Lung (tissue), 12 donors: ENCODE measurements around the gene UVSSA. TPM values are rescaled to one million over a fixed set of nuclear protein-coding genes. Genes with fewer than 3 reads are reported as not detected.

Source experiments
- ATAC-seq: fragments of 200-7000 bp; cut with Tn5 transposase; one replicate; pipeline ENCODE4 v1.9.1; 2020; ENCODE audit warnings: moderate number of reproducible peaks; ENCODE audit not compliant: insufficient read depth, low FRiP score
- DNase-seq, 3 donors: peaks; one replicate each; pipeline ENCODE4 v3.0.0-alpha.2; 2013 to 2017
- H3K27ac ChIP-seq, 2 donors: one replicate each; pipeline ENCODE4 v1.5.1; 2013; ENCODE audit warnings: mild to moderate bottlenecking in 2 of 2, moderate library complexity in 2 of 2, control low read depth in 1 of 2, inconsistent platforms in 1 of 2, low read depth in 1 of 2, low read length in 1 of 2
- H3K27me3 ChIP-seq, 3 donors: one replicate each; pipeline ENCODE4 v1.5.1; 2013; ENCODE audit warnings: low read length in 2 of 3; ENCODE audit not compliant: control insufficient read depth in 3 of 3, insufficient read depth in 3 of 3
- H3K36me3 ChIP-seq, 4 donors: one replicate each; pipeline ENCODE4 v1.5.1; 2013; ENCODE audit warnings: low read length in 4 of 4, mild to moderate bottlenecking in 1 of 4, moderate library complexity in 1 of 4; ENCODE audit not compliant: control insufficient read depth in 4 of 4, insufficient read depth in 4 of 4
- H3K4me1 ChIP-seq, 5 donors: one replicate each; pipeline ENCODE4 v1.5.1; 2013; ENCODE audit warnings: low read length in 5 of 5, mild to moderate bottlenecking in 2 of 5, moderate library complexity in 1 of 5; ENCODE audit not compliant: control insufficient read depth in 5 of 5, insufficient read depth in 5 of 5
- H3K4me3 ChIP-seq: one replicate; pipeline ENCODE4 v1.5.1; 2013; ENCODE audit warnings: mild to moderate bottlenecking, control low read depth, moderate library complexity
- H3K9ac ChIP-seq, 2 donors: one replicate each; pipeline ENCODE4 v1.5.1; 2013; ENCODE audit warnings: low read length in 2 of 2, control low read depth in 1 of 2; ENCODE audit not compliant: insufficient read depth in 1 of 2
- H3K9me3 ChIP-seq, 4 donors: one replicate each; pipeline ENCODE4 v1.5.1; 2013; ENCODE audit warnings: low read length in 3 of 4, mild to moderate bottlenecking in 1 of 4, moderate library complexity in 1 of 4; ENCODE audit not compliant: control insufficient read depth in 4 of 4, insufficient read depth in 3 of 4
- CTCF ChIP-seq: IDR thresholded peaks from 2 replicates; pipeline ENCODE4 v1.5.1; 2012; ENCODE audit warnings: mild to moderate bottlenecking; ENCODE audit errors: control extremely low read depth, extremely low read depth
- WGBS, 2 donors: extraction: QIAGEN DNeasy Blood & Tissue Kit; methylation state at CpG; one replicate each; pipeline ENCODE4 v1.1.7; 2013; 5-methylcytosine and 5-hydroxymethylcytosine counted together
- polyA plus RNA-seq, 2 donors: library from polyadenylated mRNA; stranded (reverse); fragments of 200-250 nt; gene quantifications; one replicate each; pipeline ENCODE4 v1.2.1, GENCODE V29; 2013
- total RNA-seq, 2 donors: library from RNA; depleted of rRNA in 1 of 2; stranded (reverse); fragments of >200 nt in 1 of 2; gene quantifications; one replicate each; pipeline ENCODE4 v1.2.1, GENCODE V29; 2014 to 2021
- donor health status: control.
- donor health status: control.
- donor health status: Bipolar disorder and iron deficiency.
- donor health status: healthy.
- donor health status: DM: yes; HTN: yes; CAD: no.

Gene UVSSA
- total and polyA plus RNA-seq, 4 donors: 9.8 to 50.9 (median 17.7) TPM

GRCh38 chr4:1325681-1326635, 21.1 kb upstream of the UVSSA start:
- Histone ChIP-seq H3K36me3 (peaks cover 2 to 67% (median 21%) of the 10 kb centered on the region in 4 donors), H3K9ac (no peak overlapping the region), H3K4me3 (no peak overlapping the region), H3K9me3 (no peaks in the 10 kb centered on the region), H3K27ac (no peak overlapping the region), H3K4me1 (no peaks in the 10 kb centered on the region), H3K27me3 (no peaks in the 10 kb centered on the region)
- 91 to 94% methylated on average over 35 of the region's 35 CpGs for WGBS, 2 donors
- ATAC-seq (no peak), DNase-seq (no peak)
- no peak for TF ChIP-seq CTCF

- H3K9me3 ChIP-seq: no peaks in the 10 kb centered on the region
- no peaks in the 10 kb centered on the region for H3K27me3 ChIP-seq
- no peak overlapping the region for H3K27ac ChIP-seq
- DNase-seq (no peak), ATAC-seq (no peak)
- WGBS, 2 donors: 96% methylated on average over 29 to 30 of the region's 30 CpGs
- H3K4me3 ChIP-seq: no peak overlapping the region
- H3K4me1 ChIP-seq: no peaks in the 10 kb centered on the region
- H3K9ac ChIP-seq: no peak overlapping the region
- no peak for TF ChIP-seq CTCF
- peaks cover 2 to 68% (median 22%) of the 10 kb centered on the region in 4 donors for H3K36me3 ChIP-seq
Observed at GRCh38 chr4:1326751-1327525, 20.1 kb upstream of the UVSSA start.

- Histone ChIP-seq H3K4me1 (no peaks in the 10 kb centered on the region), H3K36me3 (peaks cover 2 to 67% (median 18%) of the 10 kb centered on the region in 4 donors), H3K9me3 (no peaks in the 10 kb centered on the region), H3K27me3 (no peaks in the 10 kb centered on the region), H3K27ac (no peak overlapping the region), H3K4me3 (no peak overlapping the region), H3K9ac (no peak overlapping the region)
- 95 to 97% methylated on average over 33 of the region's 33 CpGs for WGBS, 2 donors
- no peak for DNase-seq
- ATAC-seq: no peak
- no peak for TF ChIP-seq CTCF
Observed at GRCh38 chr4:1327526-1328266, 19.3 kb upstream of the UVSSA start.
